Measurements from ENCODE around the gene R3HCC1L.

DNA sequence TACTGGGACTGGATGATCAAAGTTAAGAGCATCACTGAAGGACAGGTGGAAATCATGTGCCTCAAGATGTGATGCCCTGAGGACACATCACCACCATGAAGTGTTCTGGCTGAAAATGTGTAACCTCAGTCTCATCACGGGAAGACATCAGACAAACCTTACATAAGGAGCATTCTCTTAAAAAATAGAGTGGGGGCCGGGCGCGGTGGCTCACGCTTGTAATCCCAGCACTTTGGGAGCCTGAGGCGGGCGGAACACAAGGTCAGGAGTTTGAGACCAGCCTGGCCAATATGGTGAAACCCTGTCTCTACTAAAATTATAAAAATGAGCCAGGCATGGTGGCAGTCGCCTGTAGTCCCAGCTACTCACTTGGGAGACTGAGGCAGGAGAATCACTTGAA, 67.9 kb downstream of the R3HCC1L start:
- no peak for TF ChIP-seq CEBPB (IDR thresholded peaks at IDR 0.05; ENCODE audit: low read depth, low read length)
- TF ChIP-seq POLR2A (IDR thresholded peaks at IDR 0.05; ENCODE audit: low read depth, low read length) = no peak
- no peak for TF ChIP-seq RCOR1 (IDR thresholded peaks at IDR 0.05; ENCODE audit: insufficient replicate concordance, low read length)
- TF ChIP-seq MXI1 (IDR thresholded peaks at IDR 0.05; ENCODE audit: borderline replicate concordance, low read depth, low read length) = no peak
- no peak for TF ChIP-seq MAZ (IDR thresholded peaks at IDR 0.05; ENCODE audit: borderline replicate concordance, low read depth, low read length)
- TF ChIP-seq, protein P1, sequence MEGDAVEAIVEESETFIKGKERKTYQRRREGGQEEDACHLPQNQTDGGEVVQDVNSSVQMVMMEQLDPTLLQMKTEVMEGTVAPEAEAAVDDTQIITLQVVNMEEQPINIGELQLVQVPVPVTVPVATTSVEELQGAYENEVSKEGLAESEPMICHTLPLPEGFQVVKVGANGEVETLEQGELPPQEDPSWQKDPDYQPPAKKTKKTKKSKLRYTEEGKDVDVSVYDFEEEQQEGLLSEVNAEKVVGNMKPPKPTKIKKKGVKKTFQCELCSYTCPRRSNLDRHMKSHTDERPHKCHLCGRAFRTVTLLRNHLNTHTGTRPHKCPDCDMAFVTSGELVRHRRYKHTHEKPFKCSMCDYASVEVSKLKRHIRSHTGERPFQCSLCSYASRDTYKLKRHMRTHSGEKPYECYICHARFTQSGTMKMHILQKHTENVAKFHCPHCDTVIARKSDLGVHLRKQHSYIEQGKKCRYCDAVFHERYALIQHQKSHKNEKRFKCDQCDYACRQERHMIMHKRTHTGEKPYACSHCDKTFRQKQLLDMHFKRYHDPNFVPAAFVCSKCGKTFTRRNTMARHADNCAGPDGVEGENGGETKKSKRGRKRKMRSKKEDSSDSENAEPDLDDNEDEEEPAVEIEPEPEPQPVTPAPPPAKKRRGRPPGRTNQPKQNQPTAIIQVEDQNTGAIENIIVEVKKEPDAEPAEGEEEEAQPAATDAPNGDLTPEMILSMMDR (conservative IDR thresholded peaks at IDR 0.05; ENCODE audit: low read depth, low read length) = no peak
- no peak for TF ChIP-seq SMC3 (IDR thresholded peaks at IDR 0.05; ENCODE audit: low read depth, low read length)
- TF ChIP-seq, protein P2, sequence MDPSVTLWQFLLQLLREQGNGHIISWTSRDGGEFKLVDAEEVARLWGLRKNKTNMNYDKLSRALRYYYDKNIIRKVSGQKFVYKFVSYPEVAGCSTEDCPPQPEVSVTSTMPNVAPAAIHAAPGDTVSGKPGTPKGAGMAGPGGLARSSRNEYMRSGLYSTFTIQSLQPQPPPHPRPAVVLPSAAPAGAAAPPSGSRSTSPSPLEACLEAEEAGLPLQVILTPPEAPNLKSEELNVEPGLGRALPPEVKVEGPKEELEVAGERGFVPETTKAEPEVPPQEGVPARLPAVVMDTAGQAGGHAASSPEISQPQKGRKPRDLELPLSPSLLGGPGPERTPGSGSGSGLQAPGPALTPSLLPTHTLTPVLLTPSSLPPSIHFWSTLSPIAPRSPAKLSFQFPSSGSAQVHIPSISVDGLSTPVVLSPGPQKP (IDR thresholded peaks at IDR 0.05; ENCODE audit: borderline replicate concordance, low read depth, low read length) = no peak
- TF ChIP-seq, protein P3, sequence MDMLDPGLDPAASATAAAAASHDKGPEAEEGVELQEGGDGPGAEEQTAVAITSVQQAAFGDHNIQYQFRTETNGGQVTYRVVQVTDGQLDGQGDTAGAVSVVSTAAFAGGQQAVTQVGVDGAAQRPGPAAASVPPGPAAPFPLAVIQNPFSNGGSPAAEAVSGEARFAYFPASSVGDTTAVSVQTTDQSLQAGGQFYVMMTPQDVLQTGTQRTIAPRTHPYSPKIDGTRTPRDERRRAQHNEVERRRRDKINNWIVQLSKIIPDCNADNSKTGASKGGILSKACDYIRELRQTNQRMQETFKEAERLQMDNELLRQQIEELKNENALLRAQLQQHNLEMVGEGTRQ (IDR thresholded peaks at IDR 0.05; ENCODE audit: low read depth, low read length) = no peak
- no peak for TF ChIP-seq RAD21 (IDR thresholded peaks at IDR 0.05; ENCODE audit: low read length)
- TF ChIP-seq FOS (IDR thresholded peaks at IDR 0.05; ENCODE audit: low read depth, low read length) = no peak
